Transverse colon (tissue), 4 donors: Measurements from ENCODE around the gene SLC5A2. TPM values are rescaled to one million over a fixed set of nuclear protein-coding genes. Genes with fewer than 3 reads are reported as not detected.

Experiments
- DNase-seq: peaks from one replicate; pipeline ENCODE4 v3.0.0-alpha.2; 2019
- H3K27ac ChIP-seq, 4 donors: fragments of 200-600 bp; sonication (generic); 2 replicates each; pipeline ENCODE4 v1.5.1; 2016 to 2018; ENCODE audit warnings: inconsistent platforms in 4 of 4
- H3K27me3 ChIP-seq: fragments of 200-600 bp; sonication (generic); 2 replicates; pipeline ENCODE4 v1.5.1; 2017; ENCODE audit warnings: inconsistent platforms
- H3K36me3 ChIP-seq, 4 donors: fragments of 200-600 bp; sonication (generic); 2 replicates each; pipeline ENCODE4 v1.5.1; 2017 to 2019; ENCODE audit warnings: inconsistent platforms in 4 of 4
- H3K4me1 ChIP-seq, 4 donors: fragments of 200-600 bp; sonication (generic); 2 replicates each; pipeline ENCODE4 v1.5.1; 2017 to 2020; ENCODE audit warnings: inconsistent platforms in 4 of 4
- H3K4me3 ChIP-seq, 4 donors: fragments of 200-600 bp; sonication (generic); 1 replicate in 1 of 4; 2 replicates in 3 of 4; pipeline versions ENCODE4 v1.5.1 to v1.6.1; 2017 to 2019; ENCODE audit warnings: inconsistent platforms in 4 of 4
- H3K9me3 ChIP-seq, 2 donors: fragments of 200-600 bp; sonication (generic); 2 replicates each; pipeline ENCODE4 v1.5.1; 2017 to 2019; ENCODE audit warnings: inconsistent platforms in 2 of 2
- CTCF ChIP-seq, 5 experiments: fragments of 200-600 bp in 3 of 5; fragments of 450-650 bp in 2 of 5; sonication (generic) in 3 of 5; IDR thresholded peaks; 1 replicate in 2 of 5; 2 replicates in 3 of 5; pipeline ENCODE4 v1.5.1; 2016 to 2017; ENCODE audit warnings: antibody characterized with exemption in 5 of 5, inconsistent platforms in 3 of 5, mild to moderate bottlenecking in 2 of 5, moderate library complexity in 1 of 5
- EP300 ChIP-seq: sonication (generic); formaldehyde crosslinking; IDR thresholded peaks from one replicate; pipeline ENCODE4 v1.6.1; 2017; ENCODE audit warnings: antibody characterized with exemption, low read depth
- POLR2A ChIP-seq: fragments of 450-650 bp; IDR thresholded peaks from one replicate; pipeline ENCODE4 v1.6.1; 2016; ENCODE audit warnings: antibody characterized with exemption, mild to moderate bottlenecking, moderate library complexity
- POLR2AphosphoS5 ChIP-seq, 3 donors: sonication (generic); formaldehyde crosslinking; IDR thresholded peaks; one replicate each; pipeline ENCODE4 v1.6.1; 2016; ENCODE audit warnings: antibody characterized with exemption in 3 of 3
- WGBS, 2 donors: methylation state at CpG; one replicate each; pipeline ENCODE4 v1.1.5; 2018; ENCODE audit warnings: low coverage in 1 of 2; 5-methylcytosine and 5-hydroxymethylcytosine counted together
- in situ Hi-C, 4 donors: fragments of 200-750 bp; cut with MboI; loops; one replicate each; pipeline versions ENCODE4 v1.15.0 to v1.15.1; 2017; ENCODE audit warnings: low sequenced_read_pairs in 3 of 4, low pct_ligation_motif_present in 1 of 4, low pct_unique_long_range_greater_than_20kb in 1 of 4
- intact Hi-C: fragments of 100-400 bp; cut with DNase I; formaldehyde crosslinking; loops from one replicate; pipeline ENCODE4 v1.15.1; 2023; ENCODE audit warnings: low total_unique reads
- total RNA-seq, 4 donors: library from RNA; depleted of rRNA; stranded (reverse); fragments of >200 nt; gene quantifications; one replicate each; pipeline ENCODE4 v1.1.0, GENCODE V29; 2016

SLC5A2 gene
- total RNA-seq, 4 donors from 2014 or later = not detected

- intact Hi-C loops (no loop called here), in situ Hi-C loops (loop anchor here in 1 of 4 donors (25.0 kb wide), 1 partner anchor 102 kb away; the partner anchor contains the start of gene ITGAD)
- Histone ChIP-seq H3K27ac (no peak overlapping the region), H3K9me3 (no peaks in the 10 kb centered on the region), H3K36me3 (peaks cover 0 to 12% (median 0%) of the 10 kb centered on the region in 4 donors), H3K4me1 (peaks cover 4 to 29% (median 17%) of the 10 kb centered on the region in 4 donors), H3K27me3 (peaks cover 8% of the 10 kb centered on the region), H3K4me3 (no peak overlapping the region)
- WGBS, 2 donors = 91% methylated on average over 7 of the region's 7 CpGs; no CpG with 5 or more reads in 1 of the 2 donors
- DNase-seq = no peak
- no peak for TF ChIP-seq EP300
- no peak for TF ChIP-seq POLR2AphosphoS5 (IDR thresholded peaks at IDR 0.05)
- TF ChIP-seq POLR2A = no peak
- TF ChIP-seq CTCF (IDR thresholded peaks at IDR 0.05) = no peak
Observed at GRCh38 chr16:31489298-31489564, 6.3 kb downstream of the SLC5A2 start.

GRCh38 chr16:31489616-31490584, 7.0 kb downstream of the SLC5A2 start:
- intact Hi-C loops (no loop called here), in situ Hi-C loops (loop anchor here in 1 of 4 donors (25.0 kb wide), 1 partner anchor 103 kb away; the partner anchor contains the start of gene ITGAD)
- no peak for TF ChIP-seq CTCF (IDR thresholded peaks at IDR 0.05)
- no peak for TF ChIP-seq POLR2AphosphoS5 (IDR thresholded peaks at IDR 0.05)

GRCh38 chr16:31491778-31492418, 9.0 kb downstream of the SLC5A2 start:
- H3K9me3 ChIP-seq = no peaks in the 10 kb centered on the region
- H3K4me1 ChIP-seq = peaks cover 4 to 18% (median 16%) of the 10 kb centered on the region in 4 donors
- DNase-seq = no peak
- peaks cover 0 to 20% (median 5%) of the 10 kb centered on the region in 4 donors for H3K36me3 ChIP-seq
- WGBS, 2 donors = 94% methylated on average over 8 of the region's 8 CpGs; no CpG with 5 or more reads in 1 of the 2 donors
- intact Hi-C loops = no loop called here
- in situ Hi-C loops = loop anchor here in 1 of 4 donors (25.0 kb wide), 1 partner anchor 105 kb away; the partner anchor contains the start of gene ITGAD
- H3K27me3 ChIP-seq = peaks cover 5% of the 10 kb centered on the region
- TF ChIP-seq POLR2AphosphoS5 (IDR thresholded peaks at IDR 0.05) (no peak), EP300 (no peak), POLR2A (no peak), CTCF (IDR thresholded peaks at IDR 0.05) (no peak)
- H3K4me3 ChIP-seq = no peak overlapping the region
- no peak overlapping the region for H3K27ac ChIP-seq

More at GRCh38 chr16:31489616-31490584, 7.0 kb downstream of the SLC5A2 start:
- Histone ChIP-seq H3K9me3 (no peaks in the 10 kb centered on the region), H3K27me3 (peaks cover 8% of the 10 kb centered on the region), H3K36me3 (peaks cover 0 to 12% (median 0%) of the 10 kb centered on the region in 4 donors), H3K27ac (no peak overlapping the region), H3K4me3 (no peak overlapping the region), H3K4me1 (peaks cover 4 to 22% (median 17%) of the 10 kb centered on the region in 4 donors)
- no peak for DNase-seq
- 88 to 90% methylated on average over 2 to 22 of the region's 22 CpGs for WGBS, 2 donors

GRCh38 chr16:31493506-31494125, 10.7 kb downstream of the SLC5A2 start:
- in situ Hi-C loops (loop anchor here in 1 of 4 donors (25.0 kb wide), 1 partner anchor 106 kb away; the partner anchor contains the start of gene ITGAD), intact Hi-C loops (no loop called here)
- no peak for TF ChIP-seq POLR2A
- no peak for TF ChIP-seq POLR2AphosphoS5 (IDR thresholded peaks at IDR 0.05)
- TF ChIP-seq EP300 = no peak
- TF ChIP-seq CTCF (IDR thresholded peaks at IDR 0.05) = no peak
- DNase-seq = no peak
- no peaks in the 10 kb centered on the region for H3K27me3 ChIP-seq
- no peak overlapping the region for H3K27ac ChIP-seq
- no peaks in the 10 kb centered on the region for H3K9me3 ChIP-seq
- H3K36me3 ChIP-seq = peaks cover 0 to 24% (median 8%) of the 10 kb centered on the region in 4 donors
- WGBS, 2 donors = 94% methylated on average over 18 of the region's 18 CpGs; no CpG with 5 or more reads in 1 of the 2 donors
- no peak overlapping the region for H3K4me3 ChIP-seq
- H3K4me1 ChIP-seq = peaks cover 0 to 1% (median under 1%) of the 10 kb centered on the region in 4 donors
